ENCODE measurements around the gene DNAI4. TPM values are rescaled to one million over a fixed set of nuclear protein-coding genes. Genes with fewer than 3 reads are reported as not detected.
A peak's percentile ranks its signal among the peaks of the same experiment; 100 is the strongest.

DNAI4 gene
- total RNA-seq, 2 donors from 2014 or later, result 1.8 to 3.1 TPM

DNA sequence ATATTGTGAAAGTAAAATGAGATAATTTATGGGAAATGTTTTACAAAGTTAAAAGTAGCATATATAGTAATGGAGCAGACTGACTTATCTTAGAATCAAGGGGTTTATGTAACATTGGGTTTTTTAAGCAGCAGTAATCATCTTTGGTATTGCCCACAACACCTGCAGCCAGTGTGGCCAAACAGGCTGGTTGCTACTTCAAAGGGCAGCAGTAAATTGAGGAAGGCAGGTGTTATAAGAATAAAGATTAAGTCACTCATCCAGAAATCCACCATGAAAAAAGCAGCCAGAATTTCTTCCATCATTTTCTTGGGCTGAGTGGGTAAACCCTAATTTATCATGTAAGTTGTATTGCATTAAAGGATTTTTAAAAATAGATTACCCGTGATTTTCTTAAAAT lies 155.7 kb downstream of the DNAI4 start:
- peak overlapping the region; percentile 92 for H3K27ac Mint-ChIP-seq
- peak overlapping the region; percentile 59 to 80 for H3K4me3 Mint-ChIP-seq

DNA sequence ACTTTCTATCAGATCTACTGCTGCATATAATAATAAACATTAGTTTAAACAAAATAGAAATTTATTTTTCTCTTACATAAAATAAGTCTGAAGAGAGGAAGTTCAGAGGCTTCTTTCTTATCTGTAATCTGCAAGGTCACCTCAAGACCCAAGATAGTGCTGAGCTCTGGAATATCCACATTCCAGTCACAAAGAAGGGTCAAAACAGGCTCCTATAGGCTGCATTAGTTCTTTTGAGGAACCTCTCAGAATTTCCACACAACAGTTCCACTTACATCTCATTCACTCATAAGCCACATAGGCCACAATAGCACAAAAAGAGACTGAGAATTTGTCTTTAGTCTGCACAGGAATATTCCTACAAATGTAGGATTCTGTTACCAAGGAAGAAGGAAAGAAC lies 157.0 kb downstream of the DNAI4 start:
- no peaks in the 10 kb centered on the region for H3K9me3 Mint-ChIP-seq
- no peak overlapping the region for H3K27ac Mint-ChIP-seq
- DNase-seq (no peak), ATAC-seq (replicated peaks in 1 of 2) (no peak)
- H3K27me3 Mint-ChIP-seq (ENCODE audit: low read depth), result no peaks in the 10 kb centered on the region
- H3K4me3 Mint-ChIP-seq, result no peak overlapping the region
- H3K36me3 Mint-ChIP-seq (ENCODE audit: insufficient read depth in 2 of 2), result no peaks in the 10 kb centered on the region
- peaks cover 36% of the 10 kb centered on the region for H3K4me1 Mint-ChIP-seq (ENCODE audit: low read depth)

More for the DNA sequence above, 155.7 kb downstream of the DNAI4 start:
- no peaks in the 10 kb centered on the region for H3K36me3 Mint-ChIP-seq (ENCODE audit: insufficient read depth in 2 of 2)
- no peaks in the 10 kb centered on the region for H3K27me3 Mint-ChIP-seq (ENCODE audit: low read depth)
- no peaks in the 10 kb centered on the region for H3K9me3 Mint-ChIP-seq
- no peak for ATAC-seq (replicated peaks in 1 of 2)
- DNase-seq, result no peak
- peaks cover 36% of the 10 kb centered on the region for H3K4me1 Mint-ChIP-seq (ENCODE audit: low read depth)

DNA sequence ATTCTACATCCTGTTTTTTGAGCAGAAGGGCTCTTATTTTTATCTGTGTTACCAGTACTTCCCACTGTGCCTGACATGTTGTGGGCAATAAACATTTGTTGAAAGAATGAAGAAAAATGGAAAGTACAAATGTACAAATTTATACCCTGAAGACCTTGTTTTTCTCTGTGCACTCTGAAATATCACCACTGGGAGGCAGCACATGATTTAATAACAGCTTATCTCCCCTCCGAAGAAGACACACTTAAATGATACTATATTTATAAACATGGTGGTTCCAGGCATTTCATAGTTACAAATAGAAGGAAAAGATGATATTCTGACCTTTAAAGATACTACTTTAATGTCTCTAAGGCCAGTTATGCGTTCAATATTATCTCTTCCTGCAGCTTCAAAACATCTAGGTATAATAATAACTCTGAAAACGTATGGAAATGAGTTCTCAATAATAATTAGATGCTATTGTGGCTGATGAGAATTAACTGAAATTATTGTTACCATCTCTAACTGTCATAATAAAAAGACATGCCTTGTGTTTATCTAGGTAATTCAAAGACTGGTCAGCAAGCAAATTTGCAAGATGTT lies 159.6 kb downstream of the DNAI4 start:
- peak; percentile 50 to 60 for DNase-seq
- Mint-ChIP-seq H3K4me1 (ENCODE audit: low read depth) (peaks cover 23% of the 10 kb centered on the region), H3K36me3 (ENCODE audit: insufficient read depth in 2 of 2) (no peaks in the 10 kb centered on the region), H3K4me3 (no peak overlapping the region), H3K9me3 (no peaks in the 10 kb centered on the region), H3K27ac (no peak overlapping the region), H3K27me3 (ENCODE audit: low read depth) (no peaks in the 10 kb centered on the region)
- peak; percentile 67 to 68 for ATAC-seq (replicated peaks in 1 of 2)

Other genes with a start within 250 kb of the DNAI4 start
- gene DYNLT5, start 172.4 kb downstream of the DNAI4 start, total RNA-seq, result not detected
- gene INSL5, start 123.6 kb downstream of the DNAI4 start, total RNA-seq, result not detected
- 10 to 100 TPM; 60.0 to 60.1 TPM for gene MIER1, start 134 bp upstream of the DNAI4 start, total RNA-seq
- gene SLC35D1, start 129.3 kb upstream of the DNAI4 start, total RNA-seq, result 10 to 100 TPM; 16.7 to 19.6 TPM
- under 1 TPM; 0.17 to 0.25 TPM for gene C1orf141, start 210.1 kb upstream of the DNAI4 start, total RNA-seq
- 1 to 10 TPM; 3.0 to 8.0 TPM for gene IL23R, start 241.6 kb upstream of the DNAI4 start, total RNA-seq